AG09309 (cell line): ENCODE results near the gene ZP1.
A peak's percentile ranks its signal among the peaks of the same experiment; 100 is the strongest.

ENCODE experiments used
- DNase-seq: peaks from one replicate; pipeline ENCODE4 v3.0.0-alpha.2; 2010; ENCODE audit warnings: low read depth
- H3K4me3 ChIP-seq: 2 replicates; pipeline ENCODE4 v1.5.1; 2011; ENCODE audit warnings: mild to moderate bottlenecking, low read depth, low read length, moderate library complexity; ENCODE audit not compliant: control insufficient read depth
- CTCF ChIP-seq: IDR thresholded peaks from 2 replicates; pipeline ENCODE4 v1.5.1; 2011; ENCODE audit warnings: mild to moderate bottlenecking, low read depth, low read length, inconsistent platforms; ENCODE audit not compliant: insufficient read depth, control insufficient read depth; ENCODE audit errors: missing control alignments

The ZP1 gene

GRCh38 chr11:60880643-60881282, 13.4 kb downstream of the ZP1 start:
- H3K4me3 ChIP-seq, result no peak overlapping the region
- TF ChIP-seq CTCF, result no peak
- DNase-seq, result no peak

- DNase-seq, result no peak
- H3K4me3 ChIP-seq, result no peak overlapping the region
- TF ChIP-seq CTCF, result peak; percentile 75
These were observed 20.2 kb downstream of the ZP1 start for GRCh38 chr11:60887556-60887955.

GRCh38 chr11:60889869-60890311, 22.5 kb downstream of the ZP1 start:
- no peak overlapping the region for H3K4me3 ChIP-seq
- DNase-seq, result no peak
- TF ChIP-seq CTCF, result no peak

GRCh38 chr11:60890696-60891095, 23.4 kb downstream of the ZP1 start:
- H3K4me3 ChIP-seq, result no peak overlapping the region
- DNase-seq, result no peak
- TF ChIP-seq CTCF, result no peak

GRCh38 chr11:60891103-60891741, 23.9 kb downstream of the ZP1 start:
- no peak for DNase-seq
- H3K4me3 ChIP-seq, result no peak overlapping the region
- no peak for TF ChIP-seq CTCF

GRCh38 chr11:60895687-60896086, 28.3 kb downstream of the ZP1 start:
- H3K4me3 ChIP-seq, result no peak overlapping the region
- TF ChIP-seq CTCF, result no peak
- no peak for DNase-seq
